ENCODE measurements around the gene DDX47.
"Not testable (repeated sequence)": the region's sequence is repeated elsewhere in the genome, so short reads cannot be mapped to it uniquely, and the experiment has no call there.

The DDX47 gene

DNA sequence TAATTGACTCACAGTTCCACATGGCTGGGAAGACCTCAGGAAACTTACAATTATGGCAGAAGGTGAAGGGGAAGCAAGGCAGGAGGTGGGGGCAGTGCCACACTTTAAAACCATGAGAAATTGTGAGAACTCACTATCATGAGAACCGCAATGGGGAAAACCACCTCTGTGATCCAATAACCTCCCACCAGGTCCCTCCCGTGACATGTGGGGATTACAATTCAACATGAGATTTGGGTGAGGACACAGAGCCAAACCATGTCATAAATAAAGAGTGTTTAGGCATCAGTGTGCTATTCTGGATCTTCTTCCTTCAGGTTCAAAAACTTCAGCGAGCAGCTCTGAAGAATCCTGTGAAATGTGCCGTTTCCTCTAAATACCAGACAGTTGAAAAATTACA is 9.7 kb downstream of the DDX47 start:
- WGBS, result 97% methylated on average over 4 of the region's 4 CpGs
- H3K36me3 ChIP-seq (ENCODE audit: insufficient read depth, low read length), result peaks cover 76% of the 10 kb centered on the region
- H3K27ac ChIP-seq (ENCODE audit: low read depth, low read length), result no peak overlapping the region

DNA sequence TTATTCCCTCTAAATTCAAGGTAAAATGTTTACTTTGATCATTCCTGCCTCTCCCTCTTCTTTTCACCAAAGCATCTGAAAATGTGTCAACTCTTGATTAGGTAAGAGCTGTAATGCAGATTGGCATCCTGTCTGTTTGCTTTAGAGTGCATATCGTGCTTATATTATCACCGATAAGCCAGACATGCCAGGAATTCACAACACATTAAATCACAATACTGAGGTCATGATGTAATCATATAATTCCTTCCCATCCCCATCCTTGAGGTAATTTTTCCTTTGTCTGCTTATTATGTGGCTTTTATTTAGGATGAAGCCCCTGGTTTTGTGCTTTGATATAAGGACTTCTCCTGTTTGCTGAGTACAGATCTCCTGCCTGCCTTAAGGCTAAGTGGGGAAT is 10.2 kb downstream of the DDX47 start:
- H3K27ac ChIP-seq (ENCODE audit: low read depth, low read length), result no peak overlapping the region
- peaks cover 80% of the 10 kb centered on the region for H3K36me3 ChIP-seq (ENCODE audit: insufficient read depth, low read length)
- H3K4me1 ChIP-seq (ENCODE audit: insufficient read depth, low read length), result peaks cover 8% of the 10 kb centered on the region; the same call in 1 of the 2 replicates
- H3K9ac ChIP-seq (ENCODE audit: low read depth, low read length), result no peak overlapping the region
- H3K4me3 ChIP-seq (ENCODE audit: low read length), result no peak overlapping the region
- H3K9me3 ChIP-seq (ENCODE audit: insufficient read depth, low read depth, low read length), result no peaks in the 10 kb centered on the region
- no peaks in the 10 kb centered on the region for H3K27me3 ChIP-seq (ENCODE audit: insufficient read depth, low read length)
- 97% methylated on average over 2 of the region's 2 CpGs for WGBS

More for the DNA sequence above, 9.7 kb downstream of the DDX47 start:
- H3K4me1 ChIP-seq (ENCODE audit: insufficient read depth, low read length), result peaks cover 8% of the 10 kb centered on the region; the same call in 1 of the 2 replicates
- no peaks in the 10 kb centered on the region for H3K9me3 ChIP-seq (ENCODE audit: insufficient read depth, low read depth, low read length)
- no peaks in the 10 kb centered on the region for H3K27me3 ChIP-seq (ENCODE audit: insufficient read depth, low read length)
- no peak overlapping the region for H3K9ac ChIP-seq (ENCODE audit: low read depth, low read length)
- no peak overlapping the region for H3K4me3 ChIP-seq (ENCODE audit: low read length)

DNA sequence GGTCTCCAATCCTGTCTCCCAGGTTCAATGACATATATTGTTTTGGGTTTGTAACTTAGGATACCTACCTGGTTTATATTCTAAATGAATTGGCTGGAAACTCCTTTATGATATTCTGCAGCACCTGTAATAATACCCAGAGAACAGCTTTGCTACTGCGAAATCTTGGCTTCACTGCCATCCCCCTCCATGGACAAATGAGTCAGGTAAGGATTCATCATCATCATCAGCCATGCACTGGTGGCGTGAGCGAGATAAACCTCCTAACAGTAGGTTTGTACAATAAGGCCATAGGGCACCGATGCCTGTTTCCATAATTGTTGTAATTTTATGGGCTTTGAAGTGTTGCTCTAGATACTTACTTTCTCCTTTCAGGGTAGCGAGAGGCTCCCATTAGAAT is 10.7 kb downstream of the DDX47 start:
- H3K9me3 ChIP-seq (ENCODE audit: insufficient read depth, low read depth, low read length), result no peaks in the 10 kb centered on the region
- no peak overlapping the region for H3K9ac ChIP-seq (ENCODE audit: low read depth, low read length)
- 96% methylated on average over 4 of the region's 5 CpGs for WGBS
- H3K4me3 ChIP-seq (ENCODE audit: low read length), result no peak overlapping the region
- peaks cover 8% of the 10 kb centered on the region; the same call in 1 of the 2 replicates for H3K4me1 ChIP-seq (ENCODE audit: insufficient read depth, low read length)
- H3K27me3 ChIP-seq (ENCODE audit: insufficient read depth, low read length), result no peaks in the 10 kb centered on the region
- H3K36me3 ChIP-seq (ENCODE audit: insufficient read depth, low read length), result peaks cover 85% of the 10 kb centered on the region
- H3K27ac ChIP-seq (ENCODE audit: low read depth, low read length), result no peak overlapping the region

DNA sequence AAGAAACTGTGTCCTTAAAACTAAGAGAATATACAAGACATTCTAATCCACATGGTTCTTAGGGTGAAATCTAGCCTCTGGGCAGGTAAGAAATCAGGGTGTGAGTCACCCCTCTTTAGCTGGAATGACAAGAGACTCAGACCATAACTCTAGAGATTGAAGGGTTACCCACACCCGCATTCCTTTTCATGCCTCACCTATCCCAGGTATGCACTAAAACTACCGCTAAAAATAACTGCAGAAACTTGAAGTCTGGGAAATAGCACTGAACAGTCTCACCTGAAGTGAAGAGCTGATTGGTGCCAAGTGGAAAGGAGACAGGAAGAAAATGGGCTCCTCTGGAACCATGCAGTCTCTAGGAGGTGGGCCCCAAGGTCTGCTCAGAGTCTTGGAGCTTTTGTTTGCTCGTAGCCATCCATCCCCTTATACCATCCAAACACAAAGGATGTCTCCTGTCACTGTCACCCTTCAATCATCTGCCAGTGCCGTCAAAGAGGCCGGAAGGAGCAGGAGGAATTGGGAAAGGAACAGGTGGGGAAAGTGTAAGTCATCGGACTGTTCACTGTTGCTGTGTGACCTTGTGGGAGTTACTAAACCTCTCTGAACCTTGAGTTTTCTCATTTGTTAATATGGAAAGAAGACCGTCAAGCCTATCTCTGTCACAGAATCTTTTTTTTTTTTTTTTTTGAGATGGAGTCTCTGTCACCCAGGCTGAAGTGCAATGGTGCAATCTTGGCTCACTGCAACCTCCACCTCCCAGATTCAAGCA is 22.4 kb downstream of the DDX47 start:
- 94% methylated on average over 7 of the region's 7 CpGs for WGBS
- H3K4me1 ChIP-seq (ENCODE audit: insufficient read depth, low read length), result peaks cover 7% of the 10 kb centered on the region
- peaks cover 54% of the 10 kb centered on the region for H3K36me3 ChIP-seq (ENCODE audit: insufficient read depth, low read length)
- no peak overlapping the region for H3K9ac ChIP-seq (ENCODE audit: low read depth, low read length)
- no peaks in the 10 kb centered on the region for H3K9me3 ChIP-seq (ENCODE audit: insufficient read depth, low read depth, low read length)
- H3K27ac ChIP-seq (ENCODE audit: low read depth, low read length), result no peak overlapping the region
- no peak overlapping the region for H3K4me3 ChIP-seq (ENCODE audit: low read length)
- H3K27me3 ChIP-seq (ENCODE audit: insufficient read depth, low read length), result no peaks in the 10 kb centered on the region

DNA sequence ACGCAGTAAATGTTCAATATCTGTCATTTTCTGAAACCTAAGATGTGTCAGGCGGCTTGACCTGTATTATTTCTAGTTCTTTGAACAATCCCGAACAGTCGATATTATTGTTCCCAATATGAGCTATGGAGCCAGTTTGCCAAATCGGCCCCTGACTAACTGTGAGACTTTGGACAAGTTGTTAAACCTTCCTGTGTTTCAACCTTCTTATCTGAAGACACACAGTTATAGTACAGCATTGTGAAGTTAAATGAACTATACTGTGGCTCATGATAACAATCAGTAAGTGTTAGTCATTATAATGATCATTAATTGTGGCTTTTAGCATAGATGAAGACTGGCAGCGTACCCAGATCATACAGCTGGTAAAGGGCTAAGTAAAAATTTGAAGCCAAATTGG is 23.4 kb downstream of the DDX47 start:
- Histone ChIP-seq H3K27me3 (ENCODE audit: insufficient read depth, low read length) (no peaks in the 10 kb centered on the region), H3K27ac (ENCODE audit: low read depth, low read length) (no peak overlapping the region), H3K9ac (ENCODE audit: low read depth, low read length) (no peak overlapping the region), H3K4me1 (ENCODE audit: insufficient read depth, low read length) (peaks cover 7% of the 10 kb centered on the region), H3K9me3 (ENCODE audit: insufficient read depth, low read depth, low read length) (no peaks in the 10 kb centered on the region), H3K4me3 (ENCODE audit: low read length) (no peak overlapping the region), H3K36me3 (ENCODE audit: insufficient read depth, low read length) (peaks cover 46% of the 10 kb centered on the region)
- 96% methylated on average over 6 of the region's 6 CpGs for WGBS

DNA sequence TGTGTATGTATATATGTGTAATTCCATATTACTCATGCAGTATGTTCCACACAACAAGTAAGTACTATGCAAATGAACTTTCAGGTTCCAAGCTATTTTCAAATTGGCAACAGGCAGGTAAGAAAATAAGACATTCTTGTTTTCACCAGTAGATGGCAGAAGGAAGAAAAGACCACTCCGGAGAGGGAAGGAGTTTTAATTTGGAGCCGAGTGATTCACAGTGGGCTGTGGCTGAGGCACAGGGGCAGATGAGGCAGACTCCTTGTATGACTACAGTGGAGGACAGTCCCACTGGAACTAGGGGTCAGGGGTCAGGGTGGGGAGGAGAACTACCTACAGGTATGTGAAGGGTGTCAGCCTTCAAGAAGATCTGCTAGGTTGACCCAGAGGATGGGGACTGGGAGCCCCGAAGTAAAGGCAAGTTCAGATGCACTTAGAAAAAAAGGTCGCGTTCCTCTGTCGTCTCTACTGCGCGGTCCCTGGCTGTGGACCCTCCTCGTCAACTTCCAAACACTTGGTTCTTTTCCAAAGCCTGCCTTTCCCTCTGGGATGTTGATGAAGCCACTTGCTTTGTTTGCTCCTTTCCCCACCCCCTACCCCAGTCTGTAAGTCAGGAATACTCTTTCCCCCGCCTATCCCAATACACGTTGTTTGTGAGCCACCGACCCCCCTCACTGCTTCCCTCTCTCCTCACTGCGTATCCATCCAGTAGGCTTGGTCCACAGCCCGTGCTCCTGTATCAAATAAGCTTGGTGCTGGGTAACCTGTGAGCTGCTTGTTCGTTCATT is 24.1 kb downstream of the DDX47 start:
- Histone ChIP-seq H3K4me3 (ENCODE audit: low read length) (no peak overlapping the region), H3K4me1 (ENCODE audit: insufficient read depth, low read length) (peaks cover 7% of the 10 kb centered on the region), H3K27ac (ENCODE audit: low read depth, low read length) (no peak overlapping the region), H3K9ac (ENCODE audit: low read depth, low read length) (no peak overlapping the region), H3K27me3 (ENCODE audit: insufficient read depth, low read length) (no peaks in the 10 kb centered on the region), H3K9me3 (ENCODE audit: insufficient read depth, low read depth, low read length) (no peaks in the 10 kb centered on the region), H3K36me3 (ENCODE audit: insufficient read depth, low read length) (peaks cover 42% of the 10 kb centered on the region)
- 63% methylated on average over 15 of the region's 15 CpGs for WGBS

DNA sequence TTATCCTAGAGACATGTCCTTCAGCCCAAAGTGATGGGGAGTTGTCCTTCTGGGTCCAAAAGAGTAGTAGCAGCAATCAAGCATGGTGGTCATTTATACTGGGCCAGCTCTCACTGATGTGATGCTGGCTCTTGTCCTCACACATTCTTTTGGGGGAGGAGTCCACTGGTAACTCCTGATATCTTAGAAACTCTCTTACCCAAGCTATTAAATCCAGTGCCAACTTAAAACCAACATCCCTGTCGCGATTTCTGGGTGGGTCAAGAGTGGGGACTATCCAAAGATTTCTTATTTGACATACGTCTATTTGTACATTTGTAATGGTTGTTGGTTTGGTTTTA is 24.6 kb downstream of the DDX47 start:
- Histone ChIP-seq H3K27me3 (ENCODE audit: insufficient read depth, low read length) (no peaks in the 10 kb centered on the region), H3K9me3 (ENCODE audit: insufficient read depth, low read depth, low read length) (no peaks in the 10 kb centered on the region), H3K9ac (ENCODE audit: low read depth, low read length) (no peak overlapping the region), H3K36me3 (ENCODE audit: insufficient read depth, low read length) (peaks cover 37% of the 10 kb centered on the region), H3K4me3 (ENCODE audit: low read length) (no peak overlapping the region), H3K27ac (ENCODE audit: low read depth, low read length) (no peak overlapping the region), H3K4me1 (ENCODE audit: insufficient read depth, low read length) (peaks cover 7% of the 10 kb centered on the region)
- WGBS, result 96% methylated on average over 3 of the region's 3 CpGs

DNA sequence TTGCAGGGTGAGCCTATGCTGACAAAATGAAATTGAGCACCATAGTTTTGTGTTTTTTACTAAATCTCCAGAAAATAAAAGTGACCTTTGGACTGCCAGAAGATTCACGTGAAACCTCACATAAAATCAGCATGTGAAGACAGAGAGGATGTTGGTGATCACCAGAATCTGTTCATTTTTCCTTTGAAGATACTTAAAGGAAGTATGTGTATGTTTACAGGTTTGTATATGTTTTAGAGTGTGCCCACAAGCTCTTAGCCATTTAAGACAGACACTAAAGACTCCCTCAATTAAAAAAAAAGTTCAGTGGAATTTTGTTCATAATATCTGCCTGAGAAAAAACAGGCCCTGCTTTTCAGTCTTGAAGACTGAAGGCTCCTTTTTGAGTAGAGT is 25.9 kb downstream of the DDX47 start:
- WGBS, result 88% methylated on average over 1 of the region's 1 CpG
- H3K4me1 ChIP-seq (ENCODE audit: insufficient read depth, low read length), result peaks cover 7% of the 10 kb centered on the region
- peaks cover 25% of the 10 kb centered on the region for H3K36me3 ChIP-seq (ENCODE audit: insufficient read depth, low read length)
- no peak overlapping the region for H3K9ac ChIP-seq (ENCODE audit: low read depth, low read length)
- no peak overlapping the region for H3K27ac ChIP-seq (ENCODE audit: low read depth, low read length)
- no peak overlapping the region for H3K4me3 ChIP-seq (ENCODE audit: low read length)
- no peaks in the 10 kb centered on the region for H3K27me3 ChIP-seq (ENCODE audit: insufficient read depth, low read length)
- no peaks in the 10 kb centered on the region for H3K9me3 ChIP-seq (ENCODE audit: insufficient read depth, low read depth, low read length)

DNA sequence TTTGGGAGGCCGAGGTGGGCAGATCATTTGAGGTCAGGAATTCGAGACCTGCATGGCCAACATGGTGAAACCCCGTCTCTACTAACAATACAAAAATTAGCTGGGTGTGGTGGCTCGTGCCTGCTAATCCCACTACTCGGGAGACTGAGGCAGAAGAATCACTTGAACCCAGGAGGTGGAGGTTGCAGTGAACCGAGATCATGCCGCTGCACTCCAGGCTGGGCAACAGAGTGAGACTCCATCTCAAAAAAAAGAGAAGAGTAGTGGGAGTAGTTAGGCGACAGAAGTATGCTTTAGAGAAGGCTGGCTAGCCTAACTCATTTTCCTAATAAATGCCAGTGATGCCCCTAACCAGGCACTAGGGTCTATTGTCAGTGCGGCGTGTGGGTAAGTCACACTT is 26.3 kb downstream of the DDX47 start:
- not testable (repeated sequence) for H3K27me3 ChIP-seq (ENCODE audit: insufficient read depth, low read length); H3K9ac ChIP-seq (ENCODE audit: low read depth, low read length); H3K9me3 ChIP-seq (ENCODE audit: insufficient read depth, low read depth, low read length); H3K4me1 ChIP-seq (ENCODE audit: insufficient read depth, low read length); H3K27ac ChIP-seq (ENCODE audit: low read depth, low read length); H3K4me3 ChIP-seq (ENCODE audit: low read length)
- WGBS, result 90% methylated on average over 10 of the region's 10 CpGs
- H3K36me3 ChIP-seq (ENCODE audit: insufficient read depth, low read length), result peaks cover 23% of the 10 kb centered on the region

DNA sequence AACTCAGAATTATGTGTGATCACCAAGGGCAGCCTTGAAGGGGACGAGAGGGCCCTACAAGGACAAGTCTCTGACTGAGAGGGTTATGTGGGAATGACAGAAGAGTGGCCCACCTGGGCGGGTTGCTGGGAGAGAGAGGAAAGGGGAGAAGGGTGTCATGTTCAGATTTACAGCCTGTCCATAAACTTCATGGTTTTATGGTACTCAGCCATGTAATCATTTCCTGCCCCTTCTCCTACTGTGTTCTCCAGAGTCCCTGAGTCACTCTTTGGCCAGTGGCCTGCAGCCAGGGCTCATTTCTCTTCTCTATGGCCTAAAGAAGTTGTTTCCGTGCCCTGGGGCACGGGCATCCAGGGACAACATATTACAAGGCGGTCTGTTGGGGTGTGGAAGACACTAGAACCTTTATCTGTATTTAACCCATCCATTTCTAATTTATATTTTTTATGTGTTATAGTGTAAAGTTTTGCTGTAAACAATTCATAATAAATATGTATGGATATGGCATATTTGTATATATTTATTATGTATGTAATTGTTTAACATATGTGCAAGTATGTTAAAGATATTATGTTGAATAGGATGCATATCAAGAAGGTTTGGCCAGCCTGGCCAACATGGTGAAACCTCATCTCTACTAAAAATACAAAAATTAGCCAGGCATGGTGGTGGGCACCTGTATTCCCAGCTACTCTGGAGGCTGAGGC is 26.9 kb downstream of the DDX47 start:
- Histone ChIP-seq H3K27ac (ENCODE audit: low read depth, low read length) (no peak overlapping the region), H3K4me3 (ENCODE audit: low read length) (no peak overlapping the region), H3K9ac (ENCODE audit: low read depth, low read length) (no peak overlapping the region), H3K4me1 (ENCODE audit: insufficient read depth, low read length) (peaks cover 7% of the 10 kb centered on the region), H3K9me3 (ENCODE audit: insufficient read depth, low read depth, low read length) (no peaks in the 10 kb centered on the region), H3K27me3 (ENCODE audit: insufficient read depth, low read length) (no peaks in the 10 kb centered on the region), H3K36me3 (ENCODE audit: insufficient read depth, low read length) (peaks cover 17% of the 10 kb centered on the region; the same call in 1 of the 2 replicates)
- 95% methylated on average over 4 of the region's 5 CpGs for WGBS

DNA sequence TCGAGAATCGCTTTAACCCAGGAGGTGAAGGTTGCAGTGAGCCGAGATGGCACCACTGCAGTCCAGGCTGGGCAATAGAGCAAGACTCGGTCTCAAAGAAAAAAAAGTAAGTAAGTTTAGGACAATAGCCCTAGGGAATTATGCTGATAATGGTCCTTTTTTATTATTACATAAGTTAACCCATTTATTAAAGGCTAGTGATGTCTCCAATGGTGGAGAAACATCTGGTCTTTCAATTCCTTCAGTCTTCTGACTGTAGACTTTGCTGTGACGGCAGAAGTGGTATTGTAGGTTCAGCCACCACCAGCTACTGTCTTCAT is 27.4 kb downstream of the DDX47 start:
- H3K4me3 ChIP-seq (ENCODE audit: low read length), result no peak overlapping the region
- H3K36me3 ChIP-seq (ENCODE audit: insufficient read depth, low read length), result peaks cover 14% of the 10 kb centered on the region; the same call in 1 of the 2 replicates
- H3K4me1 ChIP-seq (ENCODE audit: insufficient read depth, low read length), result peaks cover 7% of the 10 kb centered on the region
- H3K27ac ChIP-seq (ENCODE audit: low read depth, low read length), result no peak overlapping the region
- no peak overlapping the region for H3K9ac ChIP-seq (ENCODE audit: low read depth, low read length)
- no peaks in the 10 kb centered on the region for H3K9me3 ChIP-seq (ENCODE audit: insufficient read depth, low read depth, low read length)
- no peaks in the 10 kb centered on the region for H3K27me3 ChIP-seq (ENCODE audit: insufficient read depth, low read length)
- WGBS, result 92% methylated on average over 5 of the region's 5 CpGs
